IMR-90 (cell line): ENCODE results near the gene XIRP1.

Experiments used
- RCOR1 ChIP-seq: IDR thresholded peaks from 2 replicates; pipeline ENCODE4 v1.6.1; 2012; ENCODE audit warnings: mild to moderate bottlenecking, low read length, improper control_type of control experiment; ENCODE audit not compliant: insufficient replicate concordance
- TF ChIP-seq, protein P1 (sequence below): conservative IDR thresholded peaks from 2 replicates; pipeline ENCODE4 v1.5.1; 2012; ENCODE audit warnings: mild to moderate bottlenecking, low read depth, low read length, improper control_type of control experiment
- TF ChIP-seq, protein P2 (sequence below): fragments of 150-350 bp; IDR thresholded peaks from 2 replicates; pipeline ENCODE4 v1.6.1; 2016; ENCODE audit warnings: low read depth, mild to moderate bottlenecking, low read length, moderate library complexity, borderline replicate concordance
- TF ChIP-seq, protein P3 (sequence below): fragments of 150-350 bp; IDR thresholded peaks from 2 replicates; pipeline ENCODE4 v1.6.1; 2017; ENCODE audit warnings: mild to moderate bottlenecking, antibody characterized with exemption, low read length, low read depth

DNA sequence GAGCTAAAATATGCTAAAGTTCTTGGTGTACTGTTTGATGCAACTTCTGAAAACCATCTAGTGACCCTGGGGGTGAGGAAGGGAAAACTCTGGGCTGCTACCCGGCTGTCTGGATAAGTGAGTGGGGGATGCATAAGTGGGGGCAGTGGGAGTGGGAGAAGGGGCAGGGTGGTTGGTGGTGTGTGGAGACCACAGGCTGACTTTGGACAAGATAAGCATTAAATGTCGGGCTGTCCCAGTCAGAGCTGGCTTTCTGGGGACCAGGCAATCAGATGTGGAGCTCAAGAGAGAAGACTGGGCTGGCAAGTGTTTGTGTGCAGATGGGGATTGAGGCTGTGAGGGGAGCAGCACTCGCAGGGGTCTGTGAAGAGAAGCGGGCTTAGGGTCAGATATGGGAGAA is 11.0 kb upstream of the XIRP1 start:
- TF ChIP-seq RCOR1, result no peak
- TF ChIP-seq, protein P1, sequence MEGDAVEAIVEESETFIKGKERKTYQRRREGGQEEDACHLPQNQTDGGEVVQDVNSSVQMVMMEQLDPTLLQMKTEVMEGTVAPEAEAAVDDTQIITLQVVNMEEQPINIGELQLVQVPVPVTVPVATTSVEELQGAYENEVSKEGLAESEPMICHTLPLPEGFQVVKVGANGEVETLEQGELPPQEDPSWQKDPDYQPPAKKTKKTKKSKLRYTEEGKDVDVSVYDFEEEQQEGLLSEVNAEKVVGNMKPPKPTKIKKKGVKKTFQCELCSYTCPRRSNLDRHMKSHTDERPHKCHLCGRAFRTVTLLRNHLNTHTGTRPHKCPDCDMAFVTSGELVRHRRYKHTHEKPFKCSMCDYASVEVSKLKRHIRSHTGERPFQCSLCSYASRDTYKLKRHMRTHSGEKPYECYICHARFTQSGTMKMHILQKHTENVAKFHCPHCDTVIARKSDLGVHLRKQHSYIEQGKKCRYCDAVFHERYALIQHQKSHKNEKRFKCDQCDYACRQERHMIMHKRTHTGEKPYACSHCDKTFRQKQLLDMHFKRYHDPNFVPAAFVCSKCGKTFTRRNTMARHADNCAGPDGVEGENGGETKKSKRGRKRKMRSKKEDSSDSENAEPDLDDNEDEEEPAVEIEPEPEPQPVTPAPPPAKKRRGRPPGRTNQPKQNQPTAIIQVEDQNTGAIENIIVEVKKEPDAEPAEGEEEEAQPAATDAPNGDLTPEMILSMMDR, result no peak
- TF ChIP-seq, protein P2, sequence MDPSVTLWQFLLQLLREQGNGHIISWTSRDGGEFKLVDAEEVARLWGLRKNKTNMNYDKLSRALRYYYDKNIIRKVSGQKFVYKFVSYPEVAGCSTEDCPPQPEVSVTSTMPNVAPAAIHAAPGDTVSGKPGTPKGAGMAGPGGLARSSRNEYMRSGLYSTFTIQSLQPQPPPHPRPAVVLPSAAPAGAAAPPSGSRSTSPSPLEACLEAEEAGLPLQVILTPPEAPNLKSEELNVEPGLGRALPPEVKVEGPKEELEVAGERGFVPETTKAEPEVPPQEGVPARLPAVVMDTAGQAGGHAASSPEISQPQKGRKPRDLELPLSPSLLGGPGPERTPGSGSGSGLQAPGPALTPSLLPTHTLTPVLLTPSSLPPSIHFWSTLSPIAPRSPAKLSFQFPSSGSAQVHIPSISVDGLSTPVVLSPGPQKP, result no peak
- TF ChIP-seq, protein P3, sequence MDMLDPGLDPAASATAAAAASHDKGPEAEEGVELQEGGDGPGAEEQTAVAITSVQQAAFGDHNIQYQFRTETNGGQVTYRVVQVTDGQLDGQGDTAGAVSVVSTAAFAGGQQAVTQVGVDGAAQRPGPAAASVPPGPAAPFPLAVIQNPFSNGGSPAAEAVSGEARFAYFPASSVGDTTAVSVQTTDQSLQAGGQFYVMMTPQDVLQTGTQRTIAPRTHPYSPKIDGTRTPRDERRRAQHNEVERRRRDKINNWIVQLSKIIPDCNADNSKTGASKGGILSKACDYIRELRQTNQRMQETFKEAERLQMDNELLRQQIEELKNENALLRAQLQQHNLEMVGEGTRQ, result no peak
